Stimulated activated CD4-positive, alpha-beta T cell treated with anti-CD3 and anti-CD28 coated beads, Interleukin-12 subunit alpha, Interleukin-12 subunit beta, amount 100 ng/mL, for 48 hours (primary cell): Measurements from ENCODE around the gene TTC38.

Source experiments
- DNase-seq, 3 donors: peaks; one replicate each; pipeline ENCODE4 v3.0.0-alpha.2; 2020; ENCODE audit warnings: low read depth in 2 of 3, low spot score in 1 of 3

The TTC38 gene

DNA sequence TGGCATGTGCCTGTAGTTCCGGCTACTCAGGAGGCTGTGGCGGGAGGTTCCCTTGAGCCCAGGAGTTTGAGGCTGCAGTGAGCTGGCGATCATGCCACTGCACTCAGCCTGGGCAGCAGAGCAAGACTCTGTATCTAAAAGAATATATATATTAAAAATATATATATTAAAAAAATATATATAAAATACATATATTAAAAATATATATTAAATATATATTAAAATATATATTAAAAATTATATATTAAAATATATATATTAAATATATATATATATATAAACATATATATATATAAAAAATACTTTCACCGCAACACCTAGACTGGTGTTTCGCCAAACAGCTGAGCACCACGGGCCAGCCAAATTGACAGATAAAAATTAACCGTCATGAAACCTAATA, 8.8 kb downstream of the TTC38 start:
- DNase-seq = no peak

DNA sequence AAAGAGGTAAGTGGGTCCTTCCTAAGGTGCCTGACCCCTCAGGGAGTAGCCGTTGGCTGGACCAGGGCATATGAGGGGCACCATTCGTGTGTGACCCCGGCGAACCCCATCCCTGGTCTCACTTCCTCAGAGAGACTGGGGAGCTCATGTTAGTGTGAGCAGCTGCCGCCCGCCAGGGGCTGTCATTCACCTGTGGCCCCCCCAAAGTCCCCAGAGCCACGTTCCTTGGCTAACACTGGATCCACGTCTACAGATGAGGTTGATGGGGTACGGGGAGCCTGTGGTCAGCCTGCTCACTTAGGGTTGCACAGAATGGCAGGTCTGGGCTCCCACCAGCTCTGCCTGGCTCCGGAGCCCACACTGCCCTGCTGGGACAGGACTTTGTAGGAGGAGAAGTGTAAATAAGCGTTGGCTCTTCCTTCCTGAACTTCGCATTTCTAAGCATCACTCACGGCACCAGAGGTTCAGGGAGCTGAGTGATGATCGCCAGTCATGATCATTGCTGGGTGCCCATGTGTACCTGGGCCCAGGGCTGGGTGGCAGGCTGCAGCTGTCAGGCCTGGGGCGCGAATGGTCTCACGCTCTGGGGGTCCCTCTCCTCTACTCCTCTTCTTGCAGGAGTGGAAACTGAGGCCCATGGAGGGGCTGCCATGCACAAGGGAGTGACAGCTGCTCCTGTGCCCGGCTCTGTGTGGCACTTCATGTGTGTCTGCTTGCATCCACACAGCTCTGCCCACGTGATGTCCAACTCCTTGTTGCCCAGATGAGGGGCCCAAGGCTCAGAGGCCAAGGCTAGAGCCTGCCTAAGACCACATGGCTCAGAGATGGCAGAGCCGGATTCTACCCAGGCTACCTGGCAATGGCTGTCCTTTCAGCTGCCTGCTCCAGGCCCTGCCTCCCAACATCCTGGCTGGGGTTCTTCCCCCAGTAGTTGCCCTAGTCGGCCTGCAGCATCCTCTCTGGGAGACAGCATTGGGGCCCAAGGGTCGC, 11.1 kb downstream of the TTC38 start:
- DNase-seq = no peak

DNA sequence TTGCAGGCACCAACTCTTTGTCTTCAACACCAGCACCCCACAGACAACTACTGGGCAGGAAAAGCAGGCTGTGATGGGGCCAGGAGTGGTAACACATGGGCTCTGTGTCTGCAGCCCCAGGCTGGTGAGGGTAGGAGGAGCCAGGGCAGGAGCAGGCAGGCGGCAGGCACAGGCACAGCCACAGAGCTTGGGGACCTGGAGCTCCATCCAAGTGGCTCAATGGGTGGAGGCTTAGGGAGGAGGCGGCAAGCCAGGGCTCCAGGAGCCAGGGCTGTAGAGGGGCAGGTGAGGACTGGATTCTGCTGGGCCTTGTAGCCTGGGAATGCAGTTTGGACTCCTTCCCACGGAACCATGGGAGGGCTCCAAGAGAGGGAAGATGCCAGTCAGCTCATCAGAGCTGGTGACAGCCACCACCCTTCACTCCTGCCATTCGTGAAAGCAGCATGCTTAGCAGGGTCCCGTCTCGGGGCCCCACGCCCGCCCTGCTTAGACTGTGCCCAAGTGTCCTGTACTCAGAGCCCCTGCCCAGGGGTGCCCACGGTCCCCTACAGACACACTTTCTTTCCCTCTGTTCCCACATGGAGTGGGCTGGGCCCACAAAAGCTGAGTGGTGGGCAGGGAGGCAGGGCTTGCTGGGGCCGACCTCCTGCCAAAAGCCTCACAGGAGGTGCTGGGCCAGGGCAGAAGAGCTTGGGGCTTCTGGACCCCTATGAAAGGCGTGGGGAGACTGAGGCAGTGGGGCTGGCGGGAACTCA, 12.4 kb downstream of the TTC38 start:
- DNase-seq = no peak

DNA sequence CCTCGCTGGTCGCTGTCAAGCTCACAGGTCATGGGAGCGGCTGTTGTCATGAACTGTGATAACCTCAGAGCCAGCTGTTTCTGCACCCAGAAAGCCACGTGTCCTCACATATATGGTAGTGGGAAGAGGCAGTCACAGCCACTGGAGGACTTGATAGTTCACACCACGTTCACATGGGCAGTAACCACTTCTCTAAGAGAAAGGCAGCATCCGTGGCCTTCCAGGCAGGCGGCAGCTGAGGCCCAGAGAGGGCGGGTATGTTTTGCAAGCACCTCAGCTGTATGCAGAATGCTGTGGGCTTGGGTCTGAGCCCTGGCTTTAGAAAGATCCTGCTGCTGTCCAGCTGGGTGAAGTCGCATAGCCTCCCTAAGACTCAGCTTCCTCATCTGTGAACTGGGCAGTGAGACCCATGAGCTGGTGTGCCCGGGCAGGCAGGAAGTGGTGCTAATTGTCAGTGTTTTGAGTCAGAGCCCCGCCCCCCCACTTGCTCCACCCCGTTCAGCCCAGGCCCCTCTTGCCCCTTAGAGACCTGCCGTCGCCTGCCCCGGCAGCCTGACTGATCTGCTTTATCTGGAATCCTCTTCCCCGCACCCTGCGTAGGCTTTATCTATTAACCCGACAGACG, 13.3 kb downstream of the TTC38 start:
- DNase-seq = no peak

DNA sequence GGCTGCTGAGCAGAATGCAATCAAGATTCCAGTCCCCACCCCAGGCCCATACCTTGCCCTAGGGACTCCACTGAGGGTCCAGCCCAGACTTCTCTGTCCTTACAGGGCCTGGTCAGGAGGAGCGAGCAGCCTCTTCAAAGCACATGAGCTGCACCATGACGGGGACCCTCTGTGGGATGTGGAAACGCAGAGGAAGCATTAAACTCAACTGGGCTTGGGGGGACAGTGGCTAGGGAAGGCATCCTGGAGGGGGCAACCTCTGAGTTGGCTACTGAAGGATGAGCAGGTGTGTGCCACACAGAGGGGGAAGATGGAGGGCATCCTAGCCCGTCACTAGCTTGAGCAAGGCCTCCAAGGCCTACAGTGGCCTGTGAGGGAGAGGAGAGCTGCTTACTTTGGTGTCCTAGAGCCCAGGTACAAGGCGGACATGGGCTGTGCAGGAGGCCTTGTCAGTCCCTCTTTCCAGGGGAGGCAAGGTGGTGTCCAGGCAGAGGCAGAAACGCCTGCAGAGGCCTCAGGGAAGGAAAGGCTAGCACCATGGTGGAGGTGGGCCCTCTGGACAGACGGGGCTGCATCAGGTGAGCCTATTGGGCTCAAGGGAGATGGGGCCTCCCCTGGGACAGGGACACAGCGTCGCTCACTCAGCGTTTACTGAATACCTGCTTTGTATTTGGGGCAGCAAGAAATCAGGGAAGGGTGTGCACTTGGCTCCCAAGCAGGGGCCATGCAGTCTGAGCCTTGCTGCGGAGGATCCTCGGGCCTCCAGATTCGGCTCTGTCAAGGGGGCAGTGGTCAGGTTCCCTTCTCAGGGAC, 14.3 kb downstream of the TTC38 start:
- DNase-seq = no peak

DNA sequence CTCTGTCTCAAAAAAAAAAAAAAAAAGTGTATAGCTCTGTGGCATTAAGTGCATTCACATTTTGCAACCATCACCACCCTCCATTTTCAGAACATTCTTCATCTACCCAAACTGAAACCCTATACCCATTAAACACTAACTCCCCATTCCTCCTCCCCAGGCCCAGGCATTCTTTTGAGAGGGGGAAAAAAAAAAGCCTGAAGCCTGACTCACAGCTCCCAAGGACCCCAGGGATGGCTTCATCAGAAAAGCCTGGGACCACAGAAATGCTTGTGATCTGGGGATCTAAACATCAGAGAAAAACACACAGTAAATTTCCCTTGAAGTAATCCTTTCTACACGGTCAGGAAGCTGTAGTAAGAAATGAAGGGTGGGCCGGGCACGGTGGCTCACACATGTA, 18.2 kb downstream of the TTC38 start:
- DNase-seq = no peak

DNA sequence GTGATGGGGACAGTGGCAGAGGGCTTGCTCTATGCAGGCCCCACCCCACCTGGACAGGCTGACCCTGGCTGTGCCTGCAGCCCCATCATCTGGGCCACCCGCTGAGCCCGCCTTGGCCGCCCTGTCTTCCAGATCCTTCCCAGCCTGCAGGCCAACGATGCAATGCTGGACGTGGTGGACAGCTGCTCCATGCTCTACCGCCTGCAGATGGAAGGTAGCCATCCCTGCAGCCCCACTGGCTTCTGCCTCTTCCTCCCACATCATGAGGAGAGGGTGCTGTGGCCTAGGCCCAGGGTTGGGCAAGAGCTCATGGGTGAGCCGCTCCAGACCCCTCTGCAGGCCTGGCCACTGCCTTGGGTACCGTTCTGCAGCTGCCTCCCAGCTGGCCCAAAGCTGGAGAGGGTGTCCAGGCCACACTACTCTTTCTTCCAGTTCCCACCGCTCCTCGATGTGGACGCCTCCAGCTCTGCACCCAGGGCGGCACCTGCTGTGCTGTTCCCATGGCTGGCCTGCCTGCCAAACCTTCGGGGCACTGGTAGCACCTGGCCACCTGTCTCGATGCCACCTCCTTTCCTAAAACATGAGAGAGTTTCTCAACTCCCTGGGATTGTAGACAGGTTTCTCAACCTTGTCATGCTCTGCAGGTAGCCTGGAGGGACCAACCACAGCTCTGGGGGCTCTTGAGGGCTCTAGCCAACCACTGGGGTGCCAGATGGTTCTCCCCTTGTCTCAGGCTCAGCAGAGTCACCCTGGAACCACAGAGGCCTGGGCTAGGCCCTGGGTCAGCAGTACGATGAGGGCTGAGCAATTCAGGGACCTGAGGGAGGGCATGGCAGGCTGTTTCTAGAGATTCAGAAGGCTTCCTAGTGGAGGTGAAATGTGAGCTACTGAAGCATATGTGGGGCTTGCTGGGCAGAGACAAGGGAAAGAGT, 19.4 kb downstream of the TTC38 start:
- no peak for DNase-seq

DNA sequence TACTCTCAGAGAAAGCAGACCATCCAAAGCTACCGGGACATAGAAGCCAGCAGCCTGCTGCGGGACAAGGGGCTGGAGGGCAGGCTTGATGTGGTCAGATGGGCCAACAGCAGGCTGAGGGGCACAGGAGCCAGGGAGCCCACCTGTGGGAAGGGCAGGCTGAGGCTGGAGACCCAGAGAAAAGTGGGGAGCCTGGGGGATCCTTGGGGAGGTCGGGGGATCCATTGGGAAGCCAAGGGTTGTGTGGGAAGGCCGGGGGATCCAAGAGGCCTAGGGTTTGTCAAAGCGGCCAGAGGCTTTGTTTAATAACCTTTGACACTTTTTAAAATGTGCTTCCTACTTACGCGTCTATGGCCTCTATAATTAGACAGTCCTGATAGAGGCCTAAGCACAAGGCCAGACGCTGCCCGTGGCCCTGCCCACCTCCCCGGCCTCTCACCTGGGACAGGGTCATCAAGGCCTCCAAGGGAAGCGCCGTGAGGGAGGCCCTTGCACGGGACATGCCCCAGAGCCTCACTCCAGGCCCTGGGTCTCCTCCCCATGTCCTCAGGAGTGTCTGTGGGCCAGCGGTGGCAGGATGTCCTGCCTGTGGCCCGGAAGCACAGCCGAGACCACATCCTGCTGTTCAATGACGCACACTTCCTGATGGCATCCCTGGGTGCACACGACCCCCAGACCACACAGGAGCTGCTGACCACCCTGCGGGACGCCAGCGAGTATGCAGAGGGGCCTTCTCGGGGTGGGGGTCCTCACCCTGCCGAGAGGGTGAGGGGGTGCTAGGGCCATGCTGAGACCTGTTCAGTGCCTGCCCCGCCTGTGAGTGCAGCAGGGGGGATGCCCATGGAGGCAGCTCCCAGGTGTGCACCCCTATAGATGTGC, 20.3 kb downstream of the TTC38 start:
- DNase-seq = no peak

DNA sequence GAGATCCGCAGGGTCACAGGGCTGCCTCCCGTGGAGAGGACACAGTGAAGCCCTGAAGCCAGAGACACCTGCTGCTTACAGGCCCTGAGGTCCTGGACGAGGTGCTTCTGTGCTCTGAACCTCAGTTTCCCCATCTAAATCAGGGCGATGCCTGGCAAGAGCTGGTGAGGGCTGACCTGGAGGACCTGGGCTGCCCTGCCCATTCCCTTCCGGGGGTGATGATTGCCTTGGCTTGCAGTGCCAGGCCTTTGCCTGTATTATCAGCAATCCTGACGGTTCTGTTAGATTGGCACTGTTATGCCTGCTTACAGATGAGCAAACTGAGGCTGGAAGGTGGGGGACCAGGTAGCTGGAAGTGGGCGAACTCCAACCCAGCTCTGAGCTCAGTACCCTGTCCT, 21.0 kb downstream of the TTC38 start:
- DNase-seq = no peak

DNA sequence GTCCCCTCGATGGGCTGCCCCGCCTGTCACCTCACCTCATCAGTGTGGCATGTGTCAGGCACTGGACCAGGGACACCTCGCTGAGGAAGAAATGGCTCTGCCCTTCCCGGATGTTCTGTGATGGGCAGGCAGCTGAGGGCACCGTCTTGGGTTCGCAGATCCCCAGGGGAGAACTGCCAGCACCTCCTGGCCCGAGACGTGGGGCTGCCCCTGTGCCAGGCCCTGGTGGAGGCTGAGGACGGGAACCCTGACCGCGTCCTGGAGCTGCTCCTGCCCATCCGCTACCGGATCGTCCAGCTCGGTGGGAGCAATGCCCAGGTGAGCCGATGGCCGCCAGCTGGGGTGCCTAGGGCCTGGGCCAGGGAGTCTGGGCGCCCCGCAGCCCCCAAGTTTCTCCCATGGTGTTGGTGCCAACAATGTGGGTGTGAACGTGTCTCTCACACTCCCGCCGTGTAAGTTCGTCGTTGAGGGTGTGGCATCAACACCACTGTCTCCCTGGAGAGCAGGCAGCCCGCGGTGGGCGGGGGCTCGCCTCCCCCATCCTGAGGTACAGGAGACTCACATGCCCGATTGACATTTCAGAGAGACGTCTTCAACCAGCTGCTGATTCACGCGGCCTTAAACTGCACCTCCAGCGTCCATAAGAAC, 21.6 kb downstream of the TTC38 start:
- DNase-seq = no peak

DNA sequence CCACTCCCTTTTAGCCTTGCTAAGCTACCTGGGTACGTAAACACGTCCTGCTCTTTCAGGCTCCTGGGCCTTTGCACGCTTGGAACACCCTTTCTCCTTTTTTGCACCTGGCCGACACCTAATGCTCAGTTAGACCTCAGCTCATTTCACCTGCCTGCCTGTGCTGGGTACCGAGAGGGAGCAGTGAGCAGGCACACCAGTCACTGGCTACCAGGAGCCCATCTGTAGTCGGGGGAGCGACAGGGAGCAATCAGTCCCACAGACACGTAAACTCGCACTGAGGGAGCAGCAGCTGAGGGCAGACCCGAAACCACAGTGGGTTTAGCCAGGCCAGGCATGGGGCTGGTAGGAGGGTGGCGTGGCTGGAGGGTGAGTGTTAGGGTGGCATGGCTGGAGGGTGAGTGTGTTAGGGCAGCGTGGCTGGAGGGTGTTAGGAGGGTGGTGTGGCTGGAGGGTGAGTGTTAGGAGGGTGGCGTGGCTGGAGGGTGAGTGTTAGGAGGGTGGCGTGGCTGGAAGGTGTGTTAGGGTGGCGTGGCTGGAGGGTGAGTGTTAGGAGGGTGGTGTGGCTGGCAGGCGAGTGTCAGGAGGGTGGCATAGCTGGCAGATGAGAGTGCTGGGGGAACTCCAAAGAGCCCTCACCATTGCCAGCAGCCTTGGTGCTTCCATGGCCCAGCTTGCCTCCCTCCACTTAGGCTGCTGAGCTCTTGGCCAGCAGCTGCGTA, 22.5 kb downstream of the TTC38 start:
- no peak for DNase-seq

DNA sequence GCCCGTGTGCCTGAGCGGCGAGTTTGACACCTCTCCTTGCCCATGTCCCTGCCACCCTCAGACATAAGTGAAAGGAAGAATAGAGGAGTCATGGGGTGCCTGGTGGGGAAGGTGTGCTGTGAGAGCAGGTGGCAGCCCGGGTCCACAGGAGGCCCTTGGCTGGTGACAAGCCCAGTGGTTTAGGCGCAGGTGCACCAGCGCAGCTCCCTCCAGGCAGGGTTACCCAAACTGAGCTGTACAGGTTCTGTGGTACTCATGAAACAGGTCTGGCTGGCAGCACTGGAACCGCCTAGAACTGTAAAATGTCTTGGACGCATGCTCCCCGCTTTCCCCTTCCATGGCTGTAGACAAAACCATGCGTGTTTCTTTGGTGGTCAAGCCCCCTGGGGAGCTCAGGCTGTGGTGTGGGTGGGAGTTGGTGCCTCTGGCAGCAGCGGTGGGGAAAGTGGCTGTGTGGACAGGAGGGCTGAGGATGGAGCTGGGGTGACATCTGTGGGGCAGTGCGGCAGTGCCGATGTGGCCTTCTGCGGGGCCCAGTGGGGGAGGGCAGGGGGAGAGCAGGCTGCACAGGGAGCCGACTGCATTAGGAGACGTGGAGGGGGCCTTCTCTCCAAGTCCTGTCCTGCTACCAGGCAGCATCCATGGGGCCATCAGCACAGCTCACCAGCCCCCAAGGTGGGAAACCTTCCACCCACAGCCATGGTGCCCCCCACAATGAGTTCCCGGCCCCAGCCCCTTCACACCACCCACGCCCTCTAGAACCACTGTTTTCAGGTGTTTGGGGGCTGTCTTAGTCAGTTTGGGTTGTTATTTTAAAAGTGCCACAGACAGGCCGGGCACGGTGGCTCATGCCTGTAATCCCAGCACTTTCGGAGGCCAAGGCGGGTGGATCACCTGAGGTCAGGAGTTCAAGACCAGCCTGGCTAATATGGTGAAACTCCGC, 23.3 kb downstream of the TTC38 start:
- no peak for DNase-seq

DNA sequence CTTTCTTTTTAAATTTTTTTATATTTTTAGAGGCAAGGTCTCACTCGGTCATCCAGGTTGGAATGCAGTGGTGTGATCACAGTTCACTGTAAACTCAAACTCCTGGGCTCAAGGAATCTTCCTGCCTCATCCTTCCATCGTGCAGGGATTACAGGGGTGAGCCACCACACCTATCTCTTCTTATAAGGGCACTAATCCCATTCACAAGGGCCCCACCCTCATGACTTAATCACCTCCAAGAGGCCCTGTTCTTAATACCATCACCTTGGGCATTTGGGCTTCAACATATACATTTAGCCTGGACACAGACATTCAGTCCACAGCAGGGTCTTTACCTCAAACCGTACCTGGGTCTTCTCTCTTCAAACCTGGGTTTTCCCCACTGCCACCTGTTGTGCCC, 24.4 kb downstream of the TTC38 start:
- no peak for DNase-seq

DNA sequence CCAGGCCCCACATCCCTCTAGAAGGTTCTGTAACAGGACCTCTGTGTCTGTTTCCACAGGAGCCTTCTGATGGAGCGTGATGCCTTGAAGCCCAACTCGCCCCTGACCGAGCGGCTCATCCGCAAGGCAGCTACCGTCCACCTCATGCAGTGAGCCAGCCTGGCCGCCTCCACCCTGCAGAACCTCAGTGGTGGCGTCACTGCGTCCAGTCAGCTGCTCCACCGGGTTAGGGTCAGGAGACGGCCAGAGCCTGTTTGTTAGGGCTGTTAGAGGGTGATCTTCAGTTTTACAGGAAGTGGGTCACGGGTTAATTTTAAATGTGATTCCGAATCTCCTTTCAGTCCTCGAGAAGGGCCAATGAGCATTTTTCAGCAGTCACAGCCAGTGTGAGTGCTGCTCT, 24.9 kb downstream of the TTC38 start:
- no peak for DNase-seq

DNA sequence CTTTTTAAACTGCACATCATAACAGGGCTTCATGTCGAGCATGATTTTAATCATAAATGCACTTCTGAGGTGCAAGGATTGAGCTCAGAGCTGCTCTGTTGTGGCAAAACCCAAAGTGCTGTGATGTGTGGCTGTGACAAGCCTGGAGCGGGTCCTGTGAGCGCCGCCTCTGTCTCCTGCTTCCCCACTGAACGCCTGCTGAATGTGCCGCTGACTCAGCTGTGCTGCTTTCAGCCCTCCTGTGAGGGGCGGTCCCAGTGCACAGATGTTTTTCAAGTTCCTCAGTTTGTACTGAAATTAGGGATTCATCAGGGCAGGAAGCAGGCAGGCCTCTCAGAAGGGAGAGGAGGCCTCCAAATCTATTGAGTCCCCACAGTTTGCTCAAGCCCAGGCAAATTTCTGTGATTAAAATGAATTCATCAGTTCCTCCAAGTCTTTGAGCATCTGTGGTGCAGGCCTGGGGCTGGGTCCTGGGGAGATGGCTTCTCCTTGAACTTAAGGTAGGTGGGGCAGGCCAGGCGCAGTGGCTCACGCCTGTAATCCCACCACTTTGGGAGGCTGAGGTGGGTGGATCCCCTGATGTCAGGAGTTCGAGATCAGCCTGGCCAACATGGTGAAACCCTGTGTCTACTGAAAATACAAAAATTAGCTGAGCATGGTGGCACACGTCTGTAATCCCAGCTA, 25.9 kb downstream of the TTC38 start:
- no peak for DNase-seq

DNA sequence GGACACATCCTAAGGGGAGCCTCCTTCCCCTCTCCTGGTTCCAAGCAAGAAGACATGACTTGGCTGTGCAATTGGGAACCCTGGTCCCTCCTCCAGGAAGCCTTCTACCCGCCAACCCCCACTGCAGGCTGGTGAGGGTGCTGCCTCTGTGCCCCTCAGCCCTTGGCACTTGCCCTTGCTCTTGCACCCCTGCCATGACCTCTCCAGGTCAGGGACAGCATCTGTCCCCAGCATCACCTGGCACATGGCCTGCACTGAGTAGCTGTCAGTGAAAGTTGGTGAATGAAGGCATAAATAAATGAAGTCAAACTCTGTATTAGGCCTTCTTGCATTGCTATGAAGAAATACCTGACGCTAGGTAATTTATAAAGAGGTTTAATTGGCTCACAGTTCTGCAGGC, 27.0 kb downstream of the TTC38 start:
- DNase-seq = no peak
